ENCODE data around the gene NEDD4L.
"Not testable (repeated sequence)": the region's sequence is repeated elsewhere in the genome, so short reads cannot be mapped to it uniquely, and the experiment has no call there.

The NEDD4L gene

DNA sequence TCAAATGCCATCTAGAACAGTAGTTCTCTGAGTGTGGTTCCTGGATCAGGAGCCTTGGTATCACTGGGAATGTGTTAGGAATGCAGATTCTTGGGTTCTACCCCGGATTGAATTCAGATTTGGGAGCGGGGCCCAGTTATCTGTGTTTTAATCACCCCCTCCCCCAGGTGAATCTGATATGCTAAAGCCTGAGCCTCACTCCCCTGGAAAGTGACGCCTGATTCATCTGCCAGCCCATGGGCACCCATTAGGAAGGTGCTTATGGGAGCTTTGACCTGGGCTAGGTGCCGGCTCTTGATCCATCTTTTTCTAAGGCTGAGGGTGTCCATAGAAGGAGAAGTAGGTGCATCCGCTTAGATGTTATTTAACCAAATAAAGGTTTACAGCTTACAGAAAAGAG lies 199.4 kb downstream of the NEDD4L start:
- DNase-seq, result no peak

DNA sequence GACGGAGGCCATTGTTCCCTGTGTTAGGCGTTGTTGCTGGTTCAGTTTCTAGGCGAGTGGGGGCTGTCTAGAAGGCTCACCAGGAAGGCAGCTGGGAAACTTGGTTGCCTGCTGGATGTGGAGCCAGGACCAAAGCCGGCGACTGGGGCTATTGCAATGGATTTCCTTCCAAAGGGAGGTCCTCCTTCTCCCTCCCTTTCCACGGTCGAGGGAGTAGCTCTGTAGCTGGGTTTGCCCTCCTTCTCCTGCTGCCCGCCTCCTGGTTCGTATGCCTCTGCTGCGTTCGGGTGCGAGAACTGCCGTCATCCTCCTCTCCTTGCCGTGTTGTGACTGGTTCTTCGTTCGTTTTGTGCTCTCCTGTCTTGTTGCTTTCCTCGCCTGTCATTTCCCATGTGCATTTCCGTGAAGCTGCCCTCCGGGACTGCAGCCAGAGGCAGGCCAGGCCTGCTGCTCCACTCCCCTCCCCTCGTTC lies 203.4 kb downstream of the NEDD4L start:
- no peak for DNase-seq

- DNase-seq, result no peak
Observed at GRCh38 chr18:58249712-58250111, 205.7 kb downstream of the NEDD4L start.

- DNase-seq, result no peak
Observed at GRCh38 chr18:58251416-58251815, 207.4 kb downstream of the NEDD4L start.

DNA sequence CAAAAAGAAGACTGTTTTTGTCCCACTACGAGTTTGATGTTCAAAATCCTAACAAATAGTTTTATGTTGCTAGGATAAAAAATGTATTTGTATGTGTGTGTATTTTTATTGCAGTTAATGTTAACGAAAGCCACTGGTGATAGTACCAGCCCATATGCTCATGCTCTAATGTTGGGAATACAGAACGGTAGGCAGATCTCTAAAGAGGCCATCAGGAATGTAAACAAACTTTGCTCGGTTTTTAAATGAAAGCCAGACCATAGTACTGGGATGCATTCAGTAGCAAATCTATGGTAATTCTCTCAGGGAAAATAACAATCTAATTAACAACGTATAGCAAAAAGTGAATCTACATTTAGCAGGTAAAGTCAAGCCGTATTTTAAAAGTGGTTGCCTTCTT lies 208.1 kb downstream of the NEDD4L start:
- no peak for DNase-seq

- DNase-seq, result no peak
Observed at GRCh38 chr18:58253318-58253717, 209.3 kb downstream of the NEDD4L start.

DNA sequence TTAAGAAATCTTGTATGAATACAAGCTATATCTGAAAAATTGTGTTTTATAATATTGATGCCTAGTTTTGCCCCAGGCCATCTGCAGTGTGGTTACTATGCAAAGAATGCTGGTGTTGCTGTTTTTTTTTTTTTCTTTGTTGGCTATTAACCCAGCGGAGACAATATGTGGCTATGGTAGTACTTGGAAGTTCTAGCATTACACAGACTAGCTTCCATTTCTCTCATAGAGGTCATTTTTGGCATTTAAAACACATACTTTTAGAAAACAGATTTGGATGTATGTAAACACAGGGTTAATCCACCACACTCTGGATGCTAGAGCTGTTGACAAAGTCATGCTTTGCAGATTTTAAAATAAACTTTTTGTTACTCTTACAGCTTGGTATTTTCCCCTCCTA lies 209.8 kb downstream of the NEDD4L start:
- no peak for DNase-seq

DNA sequence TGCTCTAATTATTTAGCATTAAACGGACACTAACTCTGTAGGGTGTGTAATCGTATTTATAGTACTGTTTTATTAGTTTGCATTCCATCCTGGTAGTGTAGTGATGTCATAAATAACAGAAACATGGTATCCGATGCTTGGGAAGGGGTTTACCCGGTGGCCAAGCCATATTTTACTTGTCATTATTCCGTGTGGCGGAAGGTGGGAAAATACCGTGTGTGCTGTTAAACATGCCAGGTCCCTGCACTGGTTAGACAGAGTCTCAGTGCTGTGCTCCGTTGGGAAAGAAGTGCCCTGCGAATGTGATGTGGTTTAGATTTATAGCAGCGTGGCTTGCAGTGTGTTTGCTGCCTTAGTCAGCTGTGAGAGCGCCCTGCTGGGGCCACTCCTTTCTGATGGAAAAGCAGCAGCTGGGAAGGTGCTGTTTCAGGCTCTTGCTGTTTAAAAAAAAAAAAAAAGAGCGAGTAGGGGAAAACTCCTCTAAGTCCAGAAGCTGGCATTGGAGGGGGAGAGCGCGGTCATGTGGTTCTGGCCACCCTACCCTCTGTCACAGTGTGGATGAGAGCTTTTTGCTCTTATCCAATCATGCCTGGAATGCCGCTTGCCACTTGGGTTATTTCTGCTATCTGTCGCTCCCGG lies 211.0 kb downstream of the NEDD4L start:
- no peak for DNase-seq

GRCh38 chr18:58255701-58256311 lies 211.8 kb downstream of the NEDD4L start:
- DNase-seq, result no peak

DNA sequence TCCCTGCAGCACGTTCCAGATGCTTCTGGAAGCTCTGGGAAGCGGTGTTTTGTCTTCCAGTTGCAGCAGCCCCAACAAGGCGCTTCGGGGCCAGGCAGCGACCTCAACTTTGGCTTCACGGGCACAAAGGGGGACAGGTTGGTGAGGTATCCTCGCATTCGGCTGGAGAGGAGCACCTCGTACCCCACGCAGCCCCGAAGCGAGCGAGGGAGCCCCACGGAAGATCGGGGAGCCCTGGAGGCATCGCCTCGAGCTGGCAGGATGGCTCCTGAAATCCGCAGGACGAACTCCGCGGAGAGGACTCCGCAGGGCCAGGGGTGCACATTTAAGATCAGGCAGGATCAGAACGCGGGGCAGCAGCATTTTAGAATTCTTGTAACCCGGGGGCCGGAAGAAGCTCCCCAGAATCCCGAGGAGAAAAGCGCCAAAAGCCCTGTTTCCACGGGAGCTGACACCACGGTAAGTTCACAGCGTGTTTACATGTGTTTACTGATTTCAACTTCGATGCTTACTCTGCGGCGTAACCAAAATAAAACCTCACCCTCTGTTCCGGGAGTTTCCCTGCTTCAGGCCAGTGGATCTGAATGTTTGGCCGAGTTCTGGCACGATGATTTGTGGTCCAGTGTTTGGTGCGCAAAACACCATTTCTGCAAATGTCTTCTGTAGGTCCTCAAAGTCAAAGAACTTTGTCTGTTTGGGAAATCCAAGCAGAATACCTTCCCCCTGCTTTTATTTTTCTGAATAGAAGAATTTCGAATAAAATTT lies 212.5 kb downstream of the NEDD4L start:
- DNase-seq, result no peak

DNA sequence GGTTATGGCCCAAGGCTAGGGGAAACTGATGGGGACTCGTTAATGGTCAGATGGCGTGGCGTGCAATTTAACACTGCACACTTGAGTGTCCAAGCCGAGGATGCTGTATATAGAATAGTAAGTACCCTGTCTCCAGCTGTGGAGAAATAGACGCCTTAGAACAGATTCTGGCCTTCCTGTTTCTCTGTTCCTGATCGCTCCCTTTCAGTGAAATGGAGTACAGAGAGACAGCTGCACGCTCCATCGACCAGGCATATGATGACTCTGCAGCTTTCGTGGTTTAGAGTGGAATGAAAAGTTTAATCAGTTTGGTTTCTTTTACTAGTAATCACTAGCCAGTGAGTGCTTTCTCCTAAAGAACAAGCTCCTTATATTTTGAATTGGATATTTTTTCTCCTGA lies 213.4 kb downstream of the NEDD4L start:
- no peak for DNase-seq

- DNase-seq, result no peak
Observed at GRCh38 chr18:58258692-58259342, 214.8 kb downstream of the NEDD4L start.

DNA sequence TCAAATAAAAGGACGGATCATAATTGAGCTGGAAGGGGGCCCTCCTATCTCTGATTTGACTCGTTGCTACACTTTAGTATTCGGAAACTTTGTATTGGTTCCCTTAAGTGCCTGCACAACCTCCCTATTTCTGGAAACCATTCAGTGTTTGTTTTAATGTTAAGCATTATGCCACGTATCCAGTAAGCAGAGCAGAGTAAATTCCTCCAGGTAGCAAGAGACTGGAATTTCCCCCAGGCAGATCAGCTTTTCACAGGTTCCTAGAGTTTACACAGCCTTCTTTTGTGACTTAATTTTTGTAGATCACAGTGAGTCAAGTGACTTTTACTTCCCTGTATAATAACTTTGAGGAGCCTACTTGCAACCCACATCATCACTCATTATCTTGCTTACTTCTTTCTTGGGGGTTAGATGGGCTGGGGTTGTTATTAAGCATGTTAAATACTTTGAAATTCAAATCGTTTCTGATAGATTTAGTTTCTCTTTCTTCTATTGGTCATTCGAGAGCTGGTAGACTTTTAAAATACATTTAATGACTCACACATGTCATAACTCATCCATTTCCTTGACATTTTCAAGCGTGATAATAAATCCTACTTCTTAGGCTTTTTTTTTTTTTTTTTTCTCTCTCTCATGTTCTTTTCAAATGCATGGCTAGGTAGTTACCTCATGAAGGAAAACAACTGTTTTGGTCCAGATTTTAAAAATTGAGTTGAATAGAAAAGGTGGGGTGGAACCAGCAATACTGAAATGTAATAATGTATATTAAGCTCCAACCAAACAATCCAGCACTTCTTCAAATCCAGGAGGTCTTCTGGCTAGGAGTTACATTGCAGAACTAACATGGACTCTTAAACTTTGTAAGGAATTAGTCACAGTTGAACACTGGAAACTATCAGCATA lies 219.3 kb downstream of the NEDD4L start:
- no peak for DNase-seq

DNA sequence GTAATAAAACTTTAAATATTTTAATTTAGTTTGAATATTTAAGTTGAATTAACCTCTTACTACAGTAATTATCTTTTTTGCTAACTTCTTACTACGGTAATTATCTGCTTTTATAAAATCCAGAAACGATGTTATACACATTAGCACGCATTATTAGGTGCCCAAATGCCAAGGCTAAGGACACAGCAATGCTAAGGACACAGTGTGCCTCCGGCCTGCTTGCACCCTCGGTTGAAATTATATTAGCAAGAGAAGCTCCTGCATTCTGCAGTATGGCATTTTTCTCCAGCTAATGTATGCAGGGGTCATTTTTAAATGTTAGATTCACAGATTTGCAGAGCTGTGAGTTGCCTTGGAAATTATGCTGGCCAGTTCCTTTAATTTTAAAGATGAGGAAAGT lies 220.0 kb downstream of the NEDD4L start:
- no peak for DNase-seq

GRCh38 chr18:58264840-58265239 lies 220.8 kb downstream of the NEDD4L start:
- no peak for DNase-seq

DNA sequence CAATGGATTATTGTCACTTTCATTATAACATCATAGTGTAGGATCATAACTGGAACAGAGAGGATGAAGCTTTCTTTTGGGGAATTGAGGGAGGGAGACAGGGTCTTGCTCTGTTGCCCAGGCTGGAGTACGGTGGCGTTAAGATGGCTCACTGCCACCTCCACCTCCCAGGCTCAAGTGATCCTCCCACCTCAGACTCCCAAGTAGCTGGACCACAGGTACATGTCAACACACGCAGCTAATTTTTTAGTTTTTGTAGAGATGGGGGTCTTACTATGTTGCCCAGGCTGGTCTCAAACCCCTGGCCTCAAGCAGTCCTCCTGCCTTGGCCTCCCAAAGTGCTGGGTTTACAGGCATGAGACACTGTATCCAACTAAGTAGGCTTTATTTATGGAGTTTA lies 221.5 kb downstream of the NEDD4L start:
- not testable (repeated sequence) for DNase-seq

- no peak for DNase-seq
Observed at GRCh38 chr18:58266291-58266690, 222.3 kb downstream of the NEDD4L start.

DNA sequence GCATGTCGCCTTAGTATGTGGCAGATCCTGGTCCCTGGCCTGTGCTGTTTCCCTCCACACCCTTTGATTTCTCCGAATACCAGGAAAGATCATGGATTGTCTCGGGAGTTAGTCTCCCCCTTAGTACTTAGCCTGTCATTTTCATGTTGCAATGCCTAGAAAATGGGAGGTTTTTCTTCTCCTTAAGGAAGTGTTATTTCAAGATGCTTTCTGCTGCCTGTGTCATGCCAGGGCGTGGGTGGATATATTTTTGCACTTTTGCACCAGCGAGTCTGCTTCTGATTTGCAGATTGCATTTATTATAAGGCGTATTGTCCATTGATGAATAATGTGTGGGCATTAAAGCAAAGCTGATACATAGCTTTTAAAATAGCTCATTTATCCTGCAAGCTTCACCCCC lies 223.5 kb downstream of the NEDD4L start:
- no peak for DNase-seq

GRCh38 chr18:58268849-58269248 lies 224.8 kb downstream of the NEDD4L start:
- no peak for DNase-seq

GRCh38 chr18:58269931-58270330 lies 225.9 kb downstream of the NEDD4L start:
- no peak for DNase-seq

DNA sequence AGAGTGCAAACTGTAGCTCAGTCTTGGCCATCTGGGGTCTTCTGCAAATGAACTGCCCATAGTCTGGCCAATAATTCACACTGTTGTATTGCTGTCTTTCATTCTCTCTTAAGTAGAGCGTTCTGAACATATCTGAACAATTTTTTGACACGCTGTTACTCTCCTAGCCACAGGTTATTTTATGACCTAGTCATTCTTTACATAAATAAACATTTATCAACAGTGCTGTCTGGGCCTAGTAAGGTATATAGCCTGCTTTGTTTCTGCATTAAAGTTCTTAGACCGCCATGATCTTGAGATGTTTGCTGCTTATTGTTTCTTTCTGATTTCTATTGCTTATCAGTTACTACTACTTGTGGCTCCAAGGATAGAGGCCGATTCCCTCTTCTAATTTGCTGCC lies 226.4 kb downstream of the NEDD4L start:
- no peak for DNase-seq

GRCh38 chr18:58271770-58272169 lies 227.7 kb downstream of the NEDD4L start:
- DNase-seq, result no peak

GRCh38 chr18:58272209-58272608 lies 228.2 kb downstream of the NEDD4L start:
- DNase-seq, result no peak

All from activated CD4-positive, alpha-beta T cell treated with anti-CD3 and anti-CD28 coated beads, Interleukin-10, Interleukin-2, amounts not matched to agents 100 ng/mL and 50 ng/mL, durations not matched to agents 16 hours and 8 hours (primary cell).